Pancreas (tissue), 10 donors: ENCODE measurements around the gene RBSN. TPM values are rescaled to one million over a fixed set of nuclear protein-coding genes. Genes with fewer than 3 reads are reported as not detected.

Source experiments
- ATAC-seq, 4 donors: fragments of 200-7000 bp; cut with Tn5 transposase; one replicate each; pipeline versions ENCODE4 v1.8.0 to v1.9.1; 2020; ENCODE audit warnings: mild to moderate bottlenecking in 4 of 4, moderate library complexity in 4 of 4
- DNase-seq, 6 donors: peaks; one replicate each; pipeline ENCODE4 v3.0.0-alpha.2; 2020
- FAIRE-seq: peaks from 2 replicates; lab custom pipeline; 2012; peaks lifted over from hg19 to GRCh38; lab: Jason Lieb, UNC
- H3K27ac ChIP-seq, 4 donors: fragments of 200-600 bp; sonication (generic); 1 replicate in 3 of 4; 2 replicates in 1 of 4; pipeline versions ENCODE4 v1.5.0 to v1.8.0; 2020
- H3K27me3 ChIP-seq, 4 donors: fragments of 200-600 bp; one replicate each; pipeline ENCODE4 v1.8.0; 2021
- H3K36me3 ChIP-seq, 3 donors: fragments of 200-600 bp; sonication (generic) in 1 of 3; one replicate each; pipeline versions ENCODE4 v1.5.0 to v1.8.0; 2020 to 2021
- H3K4me1 ChIP-seq, 3 donors: fragments of 200-600 bp; one replicate each; pipeline ENCODE4 v1.8.0; 2021
- H3K4me3 ChIP-seq, 4 donors: fragments of 200-600 bp; sonication (generic) in 2 of 4; one replicate each; pipeline versions ENCODE4 v1.5.0 to v1.8.0; 2020 to 2021
- H3K9me3 ChIP-seq, 4 donors: fragments of 200-600 bp; one replicate each; pipeline ENCODE4 v1.8.0; 2021
- CTCF ChIP-seq, 4 donors: fragments of 200-600 bp; sonication (generic) in 3 of 4; IDR thresholded peaks; one replicate each; pipeline versions ENCODE4 v1.5.0 to v1.8.0; 2021; ENCODE audit warnings: antibody characterized with exemption in 4 of 4
- WGBS, 2 donors: extraction: QIAGEN DNeasy Blood & Tissue Kit; methylation state at CpG; one replicate each; pipeline ENCODE4 v1.1.7; 2013; 5-methylcytosine and 5-hydroxymethylcytosine counted together
- intact Hi-C, 3 donors: fragments of 100-400 bp; cut with DNase I; formaldehyde crosslinking; loops; one replicate each; pipeline versions ENCODE4 v1.11.1 to v1.14.2; 2022
- polyA plus RNA-seq, 2 donors: library from polyadenylated mRNA; stranded (reverse); fragments of 200-250 nt; gene quantifications; one replicate each; pipeline ENCODE4 v1.2.3, GENCODE V29; 2013
- total RNA-seq, 6 donors: library from RNA; stranded (reverse); fragmentation: NEBNext Ultra II Directional in 4 of 6; extraction: Animal tissue kit (Norgen Biotek cat#: 25700) in 4 of 6; gene quantifications; one replicate each; pipeline versions ENCODE4 v1.2.1 to v1.2.4, GENCODE V29; 2021 to 2023
- donor health status: healthy with polysubstance abuse.
- donor health status: DM: no; HTN: no; CAD: no; lungs with moderate emphysema.
- donor health status: DM: no; HTN: no; CAD: no.
- donor health status: control.
- donor health status: control.
- donor health status: Bipolar disorder and iron deficiency.
- donor health status: DM: yes; HTN: yes; CAD: no.
- donor health status: DM: no; HTN: no; CAD: no.
- donor health status: DM: no; HTN: no; CAD: no.
- donor health status: DM: yes; HTN: yes; CAD: no.

RBSN gene
- total and polyA plus RNA-seq, 8 donors = 5.7 to 10.9 (median 8.5) TPM

GRCh38 chr3:15074500-15074899 lies 24.4 kb downstream of the RBSN start:
- ATAC-seq (no peak), DNase-seq (no peak), FAIRE-seq (no peak)
- no peaks in the 10 kb centered on the region for H3K9me3 ChIP-seq
- peaks cover 9 to 64% (median 41%) of the 10 kb centered on the region in 3 donors for H3K36me3 ChIP-seq
- WGBS, 2 donors = 85 to 88% methylated on average over 19 of the region's 19 CpGs
- TF ChIP-seq CTCF (IDR thresholded peaks at IDR 0.05) = no peak
- intact Hi-C loops = no loop called here
- no peaks in the 10 kb centered on the region for H3K27me3 ChIP-seq
- H3K4me1 ChIP-seq = no peaks in the 10 kb centered on the region
- no peak overlapping the region for H3K27ac ChIP-seq
- H3K4me3 ChIP-seq = no peak overlapping the region

- no peak for FAIRE-seq
- intact Hi-C loops = no loop called here
- no peak for DNase-seq
- Histone ChIP-seq H3K9me3 (no peaks in the 10 kb centered on the region), H3K36me3 (peaks cover 9 to 40% (median 27%) of the 10 kb centered on the region in 3 donors), H3K4me3 (no peak overlapping the region), H3K27me3 (no peaks in the 10 kb centered on the region), H3K27ac (no peak overlapping the region), H3K4me1 (no peaks in the 10 kb centered on the region)
- no peak for TF ChIP-seq CTCF (IDR thresholded peaks at IDR 0.05)
- WGBS, 2 donors = 89 to 92% methylated on average over 2 of the region's 2 CpGs
- no peak for ATAC-seq
Measured at GRCh38 chr3:15071699-15072098, 27.2 kb downstream of the RBSN start.

- DNase-seq (no peak), FAIRE-seq (no peak), ATAC-seq (no peak)
- no peaks in the 10 kb centered on the region for H3K27me3 ChIP-seq
- H3K9me3 ChIP-seq = no peaks in the 10 kb centered on the region
- H3K27ac ChIP-seq = no peak overlapping the region
- intact Hi-C loops = no loop called here
- peaks cover 5 to 19% (median 10%) of the 10 kb centered on the region in 3 donors for H3K36me3 ChIP-seq
- no peak for TF ChIP-seq CTCF (IDR thresholded peaks at IDR 0.05)
- WGBS, 2 donors = 86 to 91% methylated on average over 1 of the region's 1 CpG
- H3K4me3 ChIP-seq = no peak overlapping the region
- H3K4me1 ChIP-seq = no peaks in the 10 kb centered on the region
Measured at GRCh38 chr3:15069441-15069840, 29.5 kb downstream of the RBSN start.

- Histone ChIP-seq H3K9me3 (no peaks in the 10 kb centered on the region), H3K27ac (no peak overlapping the region), H3K36me3 (peaks cover 0 to 2% (median 0%) of the 10 kb centered on the region in 3 donors), H3K4me1 (peaks cover 4 to 11% (median 10%) of the 10 kb centered on the region in 3 donors), H3K27me3 (no peaks in the 10 kb centered on the region), H3K4me3 (no peak overlapping the region)
- ATAC-seq (no peak), FAIRE-seq (no peak), DNase-seq (no peak)
- TF ChIP-seq CTCF (IDR thresholded peaks at IDR 0.05) = no peak
- 92 to 96% methylated on average over 3 of the region's 3 CpGs for WGBS, 2 donors
- intact Hi-C loops = no loop called here
Measured at GRCh38 chr3:15066467-15066866, 32.5 kb downstream of the RBSN start.

GRCh38 chr3:15065550-15066007 lies 33.4 kb downstream of the RBSN start:
- no peak for FAIRE-seq
- Histone ChIP-seq H3K27me3 (no peaks in the 10 kb centered on the region), H3K4me3 (peak overlapping the region; percentile 73 to 94 (median 82)), H3K9me3 (no peaks in the 10 kb centered on the region), H3K4me1 (peaks cover 4 to 11% (median 10%) of the 10 kb centered on the region in 3 donors), H3K27ac (peak overlapping the region in 2 of 4 donors; percentile 58 to 76), H3K36me3 (no peaks in the 10 kb centered on the region)
- DNase-seq = no peak
- no peak for TF ChIP-seq CTCF (IDR thresholded peaks at IDR 0.05)
- ATAC-seq = no peak
- intact Hi-C loops = no loop called here
- WGBS, 2 donors = 45 to 57% methylated on average over 16 of the region's 16 CpGs
